ENCODE measurements around the gene HSPG2. TPM values are rescaled to one million over a fixed set of nuclear protein-coding genes. Genes with fewer than 3 reads are reported as not detected.

The HSPG2 gene
- total and polyA plus RNA-seq, 2 of the 8 experiments (the other 6 are each of a cell fraction or from before 2014, with no cell fraction given): 17.8 to 111 TPM

- TF ChIP-seq CTCF (IDR thresholded peaks at IDR 0.05; ENCODE audit: control extremely low read depth in 1 of 3, insufficient read depth in 1 of 3, low read depth in 1 of 3, low read length in 3 of 3) (no peak), KDM5A (IDR thresholded peaks at IDR 0.05; ENCODE audit: low read length) (no peak), HDAC2 (IDR thresholded peaks at IDR 0.05; ENCODE audit: borderline replicate concordance in 1 of 2, low read depth in 2 of 2, low read length in 2 of 2) (no peak), TAF1 (IDR thresholded peaks at IDR 0.05; ENCODE audit: low read depth, low read length) (no peak), GABPA (IDR thresholded peaks at IDR 0.05; ENCODE audit: borderline replicate concordance, insufficient read depth, low read length) (no peak), KDM4A (IDR thresholded peaks at IDR 0.05; ENCODE audit: low read depth, low read length, severe bottlenecking) (no peak), BRCA1 (IDR thresholded peaks at IDR 0.05; ENCODE audit: low read depth, low read length) (no peak), EZH2 (IDR thresholded peaks at IDR 0.05; ENCODE audit: low read depth, low read length, severe bottlenecking) (no peak)
Observed at GRCh38 chr1:21814981-21815582, 122.0 kb downstream of the HSPG2 start (continued).
